ENCODE data around the gene AK8. TPM values are rescaled to one million over a fixed set of nuclear protein-coding genes. Genes with fewer than 3 reads are reported as not detected.

AK8 gene
- total RNA-seq, 1 experiment from 2014 or later, result 2.5 TPM

DNA sequence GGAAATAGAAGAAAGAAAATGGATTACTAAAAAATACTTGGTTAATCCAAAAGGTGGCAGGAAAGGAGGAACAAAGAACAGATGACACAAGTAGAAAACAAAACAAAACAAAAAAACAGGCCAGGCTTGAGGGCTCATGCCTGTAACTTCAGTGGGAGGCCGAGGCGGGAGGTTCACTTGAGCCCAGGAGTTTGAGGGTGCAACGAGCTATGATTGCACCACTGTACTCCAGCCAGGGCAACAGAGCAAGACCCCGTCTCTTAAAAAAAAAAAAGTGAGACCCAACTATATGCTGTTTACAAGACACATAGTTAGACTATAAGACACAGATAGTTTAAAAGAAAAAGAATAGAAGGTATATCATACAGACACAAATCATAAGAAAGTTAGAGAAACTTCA, 59.5 kb downstream of the AK8 start:
- Histone ChIP-seq H3K4me1 (ENCODE audit: control insufficient read depth in 1 of 2, insufficient read depth in 2 of 2, low read length in 2 of 2) (no peaks in the 10 kb centered on the region), H3K27ac (ENCODE audit: low read depth, low read length) (no peak overlapping the region), H3K9me2 (ENCODE audit: insufficient read depth) (no peaks in the 10 kb centered on the region), H4K20me1 (ENCODE audit: insufficient read depth) (no peaks in the 10 kb centered on the region), H2AFZ (ENCODE audit: low read depth, low read length, poor library complexity, severe bottlenecking) (no peak overlapping the region), H3K4me2 (ENCODE audit: low read length) (no peak overlapping the region), H3K27me3 (ENCODE audit: insufficient read depth, low read length) (peaks cover 20% of the 10 kb centered on the region), H3K4me3 (replicated peaks in 1 of 2; ENCODE audit: low read depth in 1 of 2, low read length in 2 of 2) (no peak overlapping the region), H3K9me3 (ENCODE audit: control insufficient read depth in 1 of 2, insufficient read depth in 1 of 2, low read depth in 1 of 2, low read length in 2 of 2) (no peaks in the 10 kb centered on the region), H3K36me3 (ENCODE audit: control insufficient read depth in 1 of 2, insufficient read depth in 2 of 2, low read length in 2 of 2) (no peaks in the 10 kb centered on the region), H3K79me2 (ENCODE audit: insufficient read depth, low read length) (no peaks in the 10 kb centered on the region), H3K9ac (ENCODE audit: low read length) (no peak overlapping the region)
- no peak for DNase-seq (ENCODE audit: low read depth, low spot score)
- intact Hi-C loops (cut with micrococcal nuclease), result no loop called here
- ChIA-PET RAD21 (ENCODE audit: low non-redundant PET in 1 of 2, low total read pairs in 2 of 2, uncharacterized antibody in 2 of 2, unreplicated experiment in 2 of 2) (no interaction called here), POLR2A (no interaction called here), CTCF (no interaction called here)
- no peak for TF ChIP-seq RAD21 (IDR thresholded peaks at IDR 0.05; ENCODE audit: low read depth)
- no peak for TF ChIP-seq EZH2 (IDR thresholded peaks at IDR 0.05)
- no peak for TF ChIP-seq YY1 (IDR thresholded peaks at IDR 0.05; ENCODE audit: extremely low read depth, insufficient replicate concordance, low read depth, low read length)
- TF ChIP-seq EZH2phosphoT487 (IDR thresholded peaks at IDR 0.05; ENCODE audit: borderline replicate concordance), result no peak
- no peak for TF ChIP-seq POLR2AphosphoS5 (IDR thresholded peaks at IDR 0.05; ENCODE audit: low read depth, low read length)
- no peak for TF ChIP-seq SIN3A (IDR thresholded peaks at IDR 0.05; ENCODE audit: low read depth)
- TF ChIP-seq, protein P1, sequence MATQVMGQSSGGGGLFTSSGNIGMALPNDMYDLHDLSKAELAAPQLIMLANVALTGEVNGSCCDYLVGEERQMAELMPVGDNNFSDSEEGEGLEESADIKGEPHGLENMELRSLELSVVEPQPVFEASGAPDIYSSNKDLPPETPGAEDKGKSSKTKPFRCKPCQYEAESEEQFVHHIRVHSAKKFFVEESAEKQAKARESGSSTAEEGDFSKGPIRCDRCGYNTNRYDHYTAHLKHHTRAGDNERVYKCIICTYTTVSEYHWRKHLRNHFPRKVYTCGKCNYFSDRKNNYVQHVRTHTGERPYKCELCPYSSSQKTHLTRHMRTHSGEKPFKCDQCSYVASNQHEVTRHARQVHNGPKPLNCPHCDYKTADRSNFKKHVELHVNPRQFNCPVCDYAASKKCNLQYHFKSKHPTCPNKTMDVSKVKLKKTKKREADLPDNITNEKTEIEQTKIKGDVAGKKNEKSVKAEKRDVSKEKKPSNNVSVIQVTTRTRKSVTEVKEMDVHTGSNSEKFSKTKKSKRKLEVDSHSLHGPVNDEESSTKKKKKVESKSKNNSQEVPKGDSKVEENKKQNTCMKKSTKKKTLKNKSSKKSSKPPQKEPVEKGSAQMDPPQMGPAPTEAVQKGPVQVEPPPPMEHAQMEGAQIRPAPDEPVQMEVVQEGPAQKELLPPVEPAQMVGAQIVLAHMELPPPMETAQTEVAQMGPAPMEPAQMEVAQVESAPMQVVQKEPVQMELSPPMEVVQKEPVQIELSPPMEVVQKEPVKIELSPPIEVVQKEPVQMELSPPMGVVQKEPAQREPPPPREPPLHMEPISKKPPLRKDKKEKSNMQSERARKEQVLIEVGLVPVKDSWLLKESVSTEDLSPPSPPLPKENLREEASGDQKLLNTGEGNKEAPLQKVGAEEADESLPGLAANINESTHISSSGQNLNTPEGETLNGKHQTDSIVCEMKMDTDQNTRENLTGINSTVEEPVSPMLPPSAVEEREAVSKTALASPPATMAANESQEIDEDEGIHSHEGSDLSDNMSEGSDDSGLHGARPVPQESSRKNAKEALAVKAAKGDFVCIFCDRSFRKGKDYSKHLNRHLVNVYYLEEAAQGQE (IDR thresholded peaks at IDR 0.05; ENCODE audit: low read depth), result no peak
- no peak for TF ChIP-seq POLR2A (IDR thresholded peaks at IDR 0.05; ENCODE audit: borderline replicate concordance, extremely low read depth, insufficient read depth, insufficient read length)
- TF ChIP-seq MAX (IDR thresholded peaks at IDR 0.05), result no peak
- no peak for TF ChIP-seq JUND (IDR thresholded peaks at IDR 0.05)
- TF ChIP-seq CTCF (IDR thresholded peaks at IDR 0.05 in 2 of 3, conservative IDR thresholded peaks at IDR 0.05 in 1 of 3; ENCODE audit: borderline replicate concordance in 1 of 3, insufficient read depth in 1 of 3, low read depth in 2 of 3, low read length in 2 of 3), result no peak
- TF ChIP-seq CBX3 (IDR thresholded peaks at IDR 0.05; ENCODE audit: low read depth), result no peak
- no peak for TF ChIP-seq ZNF274 (IDR thresholded peaks at IDR 0.05; ENCODE audit: low read depth, low read length)
- TF ChIP-seq, protein P2, sequence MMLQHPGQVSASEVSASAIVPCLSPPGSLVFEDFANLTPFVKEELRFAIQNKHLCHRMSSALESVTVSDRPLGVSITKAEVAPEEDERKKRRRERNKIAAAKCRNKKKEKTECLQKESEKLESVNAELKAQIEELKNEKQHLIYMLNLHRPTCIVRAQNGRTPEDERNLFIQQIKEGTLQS (IDR thresholded peaks at IDR 0.05), result no peak
- no peak for TF ChIP-seq EGR1 (IDR thresholded peaks at IDR 0.05; ENCODE audit: low read depth)
- no peak for TF ChIP-seq SRF (IDR thresholded peaks at IDR 0.05; ENCODE audit: low read depth)
- TF ChIP-seq FOSL1 (IDR thresholded peaks at IDR 0.05; ENCODE audit: low read depth), result no peak
- no peak for TF ChIP-seq SP1 (IDR thresholded peaks at IDR 0.05; ENCODE audit: low read depth)
- BruUV-seq (replicated peaks), result no TSS peak
- no peak for ATAC-seq
